Lung (tissue), 12 donors: ENCODE data around the gene DHRS3. TPM values are rescaled to one million over a fixed set of nuclear protein-coding genes. Genes with fewer than 3 reads are reported as not detected.

ENCODE experiments used
- ATAC-seq: fragments of 200-7000 bp; cut with Tn5 transposase; one replicate; pipeline ENCODE4 v1.9.1; 2020; ENCODE audit warnings: moderate number of reproducible peaks; ENCODE audit not compliant: insufficient read depth, low FRiP score
- DNase-seq, 3 donors: peaks; one replicate each; pipeline ENCODE4 v3.0.0-alpha.2; 2013 to 2017
- H3K27ac ChIP-seq, 2 donors: one replicate each; pipeline ENCODE4 v1.5.1; 2013; ENCODE audit warnings: mild to moderate bottlenecking in 2 of 2, moderate library complexity in 2 of 2, control low read depth in 1 of 2, inconsistent platforms in 1 of 2, low read depth in 1 of 2, low read length in 1 of 2
- H3K27me3 ChIP-seq, 3 donors: one replicate each; pipeline ENCODE4 v1.5.1; 2013; ENCODE audit warnings: low read length in 2 of 3; ENCODE audit not compliant: control insufficient read depth in 3 of 3, insufficient read depth in 3 of 3
- H3K36me3 ChIP-seq, 4 donors: one replicate each; pipeline ENCODE4 v1.5.1; 2013; ENCODE audit warnings: low read length in 4 of 4, mild to moderate bottlenecking in 1 of 4, moderate library complexity in 1 of 4; ENCODE audit not compliant: control insufficient read depth in 4 of 4, insufficient read depth in 4 of 4
- H3K4me1 ChIP-seq, 5 donors: one replicate each; pipeline ENCODE4 v1.5.1; 2013; ENCODE audit warnings: low read length in 5 of 5, mild to moderate bottlenecking in 2 of 5, moderate library complexity in 1 of 5; ENCODE audit not compliant: control insufficient read depth in 5 of 5, insufficient read depth in 5 of 5
- H3K4me3 ChIP-seq: one replicate; pipeline ENCODE4 v1.5.1; 2013; ENCODE audit warnings: mild to moderate bottlenecking, control low read depth, moderate library complexity
- H3K9ac ChIP-seq, 2 donors: one replicate each; pipeline ENCODE4 v1.5.1; 2013; ENCODE audit warnings: low read length in 2 of 2, control low read depth in 1 of 2; ENCODE audit not compliant: insufficient read depth in 1 of 2
- H3K9me3 ChIP-seq, 4 donors: one replicate each; pipeline ENCODE4 v1.5.1; 2013; ENCODE audit warnings: low read length in 3 of 4, mild to moderate bottlenecking in 1 of 4, moderate library complexity in 1 of 4; ENCODE audit not compliant: control insufficient read depth in 4 of 4, insufficient read depth in 3 of 4
- CTCF ChIP-seq: IDR thresholded peaks from 2 replicates; pipeline ENCODE4 v1.5.1; 2012; ENCODE audit warnings: mild to moderate bottlenecking; ENCODE audit errors: control extremely low read depth, extremely low read depth
- whole genome bisulfite sequencing, 2 donors: extraction: QIAGEN DNeasy Blood & Tissue Kit; methylation state at CpG; one replicate each; pipeline ENCODE4 v1.1.7; 2013; 5-methylcytosine and 5-hydroxymethylcytosine counted together
- polyA plus RNA-seq, 2 donors: library from polyadenylated mRNA; stranded (reverse); fragments of 200-250 nt; gene quantifications; one replicate each; pipeline ENCODE4 v1.2.1, GENCODE V29; 2013
- total RNA-seq, 2 donors: library from RNA; depleted of rRNA in 1 of 2; stranded (reverse); fragments of >200 nt in 1 of 2; gene quantifications; one replicate each; pipeline ENCODE4 v1.2.1, GENCODE V29; 2014 to 2021
- donor health status: control.
- donor health status: control.
- donor health status: Bipolar disorder and iron deficiency.
- donor health status: healthy.
- donor health status: DM: yes; HTN: yes; CAD: no.

DHRS3 gene
- total and polyA plus RNA-seq, 4 donors: 56.7 to 109 (median 79.8) TPM

- H3K4me1 ChIP-seq: peaks cover 0 to 8% (median 0%) of the 10 kb centered on the region in 5 donors
- no peaks in the 10 kb centered on the region for H3K27me3 ChIP-seq
- H3K27ac ChIP-seq: peak overlapping the region in 1 of 2 donors; percentile 81
- no peak overlapping the region for H3K9ac ChIP-seq
- H3K4me3 ChIP-seq: no peak overlapping the region
- H3K9me3 ChIP-seq: no peaks in the 10 kb centered on the region
- ATAC-seq (peak; percentile 5), DNase-seq (peak in 1 of 3 donors; percentile 44)
- WGBS, 2 donors: 84 to 85% methylated on average over 20 of the region's 20 CpGs
- no peak for TF ChIP-seq CTCF
- H3K36me3 ChIP-seq: peaks cover 4 to 35% (median 8%) of the 10 kb centered on the region in 4 donors
Observed at GRCh38 chr1:12580054-12580887, 37.7 kb downstream of the DHRS3 start.

GRCh38 chr1:12578860-12579422 is 39.1 kb downstream of the DHRS3 start:
- Histone ChIP-seq H3K27ac (no peak overlapping the region), H3K9me3 (no peaks in the 10 kb centered on the region), H3K36me3 (peaks cover 4 to 35% (median 7%) of the 10 kb centered on the region in 4 donors), H3K9ac (no peak overlapping the region), H3K27me3 (no peaks in the 10 kb centered on the region), H3K4me3 (no peak overlapping the region), H3K4me1 (peaks cover 0 to 5% (median 0%) of the 10 kb centered on the region in 5 donors)
- no peak for TF ChIP-seq CTCF
- no peak for ATAC-seq
- 91 to 95% methylated on average over 19 of the region's 19 CpGs for WGBS, 2 donors
- DNase-seq: no peak

GRCh38 chr1:12577020-12577419 is 41.0 kb downstream of the DHRS3 start:
- no peak overlapping the region for H3K27ac ChIP-seq
- no peak for ATAC-seq
- H3K27me3 ChIP-seq: no peaks in the 10 kb centered on the region
- no peak for TF ChIP-seq CTCF
- H3K36me3 ChIP-seq: peaks cover 4 to 45% (median 10%) of the 10 kb centered on the region in 4 donors
- 94 to 97% methylated on average over 12 of the region's 12 CpGs for WGBS, 2 donors
- DNase-seq: no peak
- H3K4me1 ChIP-seq: peaks cover 0 to 6% (median 0%) of the 10 kb centered on the region in 5 donors
- H3K4me3 ChIP-seq: no peak overlapping the region
- no peak overlapping the region for H3K9ac ChIP-seq
- H3K9me3 ChIP-seq: no peaks in the 10 kb centered on the region
